Tibial artery (tissue), 4 donors: ENCODE data around the gene CEACAM6.
"Not testable (repeated sequence)": the region's sequence is repeated elsewhere in the genome, so short reads cannot be mapped to it uniquely, and the experiment has no call there.

ENCODE experiments used
- DNase-seq, 2 donors: peaks; one replicate each; pipeline ENCODE4 v3.0.0-alpha.2; 2019
- H3K27ac ChIP-seq, 2 donors: fragments of 200-600 bp; sonication (generic) in 1 of 2; 1 replicate in 1 of 2; 2 replicates in 1 of 2; pipeline ENCODE4 v1.5.1; 2018 to 2019; ENCODE audit warnings: mild to moderate bottlenecking in 1 of 2
- H3K27me3 ChIP-seq, 2 donors: fragments of 200-600 bp; sonication (generic) in 1 of 2; one replicate each; pipeline versions ENCODE4 v1.5.1 to v1.6.0; 2016 to 2019
- H3K36me3 ChIP-seq, 3 donors: fragments of 200-600 bp; sonication (generic) in 2 of 3; one replicate each; pipeline ENCODE4 v1.5.1; 2016 to 2019; ENCODE audit warnings: mild to moderate bottlenecking in 2 of 3
- H3K4me1 ChIP-seq, 4 donors: fragments of 200-600 bp; sonication (generic) in 2 of 4; 1 replicate in 3 of 4; 2 replicates in 1 of 4; pipeline ENCODE4 v1.5.1; 2016 to 2019
- H3K4me3 ChIP-seq, 2 donors: fragments of 200-600 bp; sonication (generic) in 1 of 2; 1 replicate in 1 of 2; 2 replicates in 1 of 2; pipeline ENCODE4 v1.5.1; 2018 to 2019; ENCODE audit warnings: mild to moderate bottlenecking in 2 of 2
- H3K9me3 ChIP-seq, 3 donors: fragments of 200-600 bp; sonication (generic) in 1 of 3; one replicate each; pipeline ENCODE4 v1.5.1; 2016 to 2019
- CTCF ChIP-seq, 2 experiments: fragments of 200-600 bp in 1 of 2; fragments of 450-650 bp in 1 of 2; IDR thresholded peaks; one replicate each; pipeline ENCODE4 v1.5.1; 2017 to 2019; ENCODE audit warnings: antibody characterized with exemption in 2 of 2, mild to moderate bottlenecking in 1 of 2, moderate library complexity in 1 of 2
- intact Hi-C: fragments of 100-400 bp; cut with DNase I; formaldehyde crosslinking; loops from one replicate; pipeline ENCODE4 v1.15.0; 2023; ENCODE audit warnings: low total_unique reads

Gene CEACAM6

GRCh38 chr19:41784743-41785142 is 29.4 kb downstream of the CEACAM6 start:
- H3K27ac ChIP-seq, result no peak overlapping the region
- peaks cover 0 to 50% of the 10 kb centered on the region in 2 donors for H3K27me3 ChIP-seq
- TF ChIP-seq CTCF (IDR thresholded peaks at IDR 0.05), result no peak
- no peak for DNase-seq
- peaks cover 0 to 8% (median 0%) of the 10 kb centered on the region in 4 donors for H3K4me1 ChIP-seq
- H3K4me3 ChIP-seq, result no peak overlapping the region
- no peaks in the 10 kb centered on the region for H3K9me3 ChIP-seq
- intact Hi-C loops, result no loop called here
- no peaks in the 10 kb centered on the region for H3K36me3 ChIP-seq

GRCh38 chr19:41785653-41786052 is 30.3 kb downstream of the CEACAM6 start:
- no peak overlapping the region for H3K27ac ChIP-seq
- DNase-seq, result peak in 1 of 2 donors; percentile 30
- peaks cover 0 to 50% of the 10 kb centered on the region in 2 donors for H3K27me3 ChIP-seq

DNA sequence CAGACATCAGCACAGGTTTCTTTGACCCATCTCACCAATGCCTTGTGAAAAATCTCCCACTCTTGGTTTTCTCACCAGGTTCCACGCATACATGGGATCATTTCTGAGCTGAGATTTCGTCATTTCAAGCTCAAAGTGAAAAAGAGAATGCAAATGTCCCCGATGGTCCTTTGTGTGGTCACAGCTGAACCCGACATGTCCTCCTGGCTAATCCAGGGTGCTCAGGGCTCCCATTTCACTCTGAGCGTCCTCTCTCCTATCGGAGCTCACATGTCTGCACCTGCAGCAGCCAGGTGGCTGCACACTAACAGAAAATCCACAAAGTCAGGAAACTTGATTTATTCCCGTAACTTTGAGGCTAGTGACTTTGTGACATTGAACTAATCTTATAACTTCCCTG is 31.7 kb downstream of the CEACAM6 start:
- Histone ChIP-seq H3K4me3 (no peak overlapping the region), H3K4me1 (peaks cover 0 to 8% (median 0%) of the 10 kb centered on the region in 4 donors), H3K27ac (no peak overlapping the region), H3K36me3 (no peaks in the 10 kb centered on the region), H3K27me3 (peaks cover 0 to 53% of the 10 kb centered on the region in 2 donors), H3K9me3 (no peaks in the 10 kb centered on the region)
- DNase-seq, result no peak
- TF ChIP-seq CTCF (IDR thresholded peaks at IDR 0.05), result no peak
- intact Hi-C loops, result no loop called here

More at GRCh38 chr19:41785653-41786052, 30.3 kb downstream of the CEACAM6 start:
- no peaks in the 10 kb centered on the region for H3K9me3 ChIP-seq
- H3K36me3 ChIP-seq, result no peaks in the 10 kb centered on the region
- peak; percentile 37 to 58 for TF ChIP-seq CTCF (IDR thresholded peaks at IDR 0.05)
- intact Hi-C loops, result no loop called here
- peaks cover 0 to 8% (median 0%) of the 10 kb centered on the region in 4 donors for H3K4me1 ChIP-seq
- no peak overlapping the region for H3K4me3 ChIP-seq

DNA sequence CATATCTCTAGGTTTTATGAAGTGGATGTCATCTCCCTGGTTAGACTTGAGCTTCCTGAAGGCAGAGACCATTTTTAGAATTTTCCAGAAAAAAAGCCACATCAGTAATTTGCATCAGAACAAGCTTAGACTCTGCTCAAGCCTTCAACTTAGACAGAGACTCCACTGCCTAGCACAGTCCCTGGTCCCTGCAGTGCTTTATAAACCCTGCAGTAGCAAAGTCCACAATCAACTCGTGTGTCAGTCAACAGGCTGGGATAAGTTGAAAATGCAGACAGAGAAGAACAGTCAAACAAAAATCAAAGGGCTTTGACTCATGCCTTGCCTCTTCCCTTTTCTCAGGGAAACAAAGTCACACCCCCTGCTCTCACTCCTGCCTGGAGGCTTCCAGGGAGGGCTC is 33.2 kb downstream of the CEACAM6 start:
- H3K27ac ChIP-seq, H3K4me3 ChIP-seq, H3K9me3 ChIP-seq, intact Hi-C loops, H3K36me3 ChIP-seq, H3K4me1 ChIP-seq, DNase-seq: not testable (repeated sequence)
- H3K27me3 ChIP-seq, result peaks cover 0 to 46% of the 10 kb centered on the region in 2 donors

DNA sequence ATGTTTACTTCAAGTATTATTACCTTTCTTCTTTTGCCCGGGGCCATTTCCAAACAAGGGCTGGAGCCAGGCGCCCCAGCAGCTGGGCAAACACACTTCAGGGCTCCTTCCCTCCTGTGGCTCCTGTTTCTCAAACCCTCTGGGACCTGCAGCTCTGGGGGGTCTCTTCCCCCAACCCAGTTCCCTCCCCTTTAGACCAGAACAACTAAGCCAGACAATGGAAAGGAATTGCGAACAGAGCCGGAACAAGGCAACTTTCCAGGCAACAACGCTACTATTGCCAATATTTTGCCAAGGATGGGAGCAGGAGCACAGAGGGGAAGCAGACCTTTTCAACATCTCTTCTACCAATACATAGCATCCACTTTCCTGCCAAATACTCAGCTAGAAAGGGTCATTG is 33.7 kb downstream of the CEACAM6 start:
- H3K4me1 ChIP-seq, intact Hi-C loops, H3K9me3 ChIP-seq, H3K36me3 ChIP-seq, DNase-seq, H3K27ac ChIP-seq, H3K4me3 ChIP-seq: not testable (repeated sequence)
- peaks cover 0 to 42% of the 10 kb centered on the region in 2 donors for H3K27me3 ChIP-seq

GRCh38 chr19:41792513-41793413 is 37.4 kb downstream of the CEACAM6 start:
- Histone ChIP-seq H3K9me3 (no peaks in the 10 kb centered on the region), H3K4me1 (no peaks in the 10 kb centered on the region), H3K27ac (no peak overlapping the region), H3K36me3 (no peaks in the 10 kb centered on the region), H3K27me3 (peaks cover 0 to 28% of the 10 kb centered on the region in 2 donors), H3K4me3 (no peak overlapping the region)
- intact Hi-C loops, result no loop called here
- no peak for DNase-seq
- TF ChIP-seq CTCF (IDR thresholded peaks at IDR 0.05), result peak; percentile 16 to 27
